Prostate gland (tissue), 2 donors: ENCODE data around the gene ASIC1.

Source experiments
- POLR2A ChIP-seq: fragments of 450-650 bp; IDR thresholded peaks from one replicate; pipeline ENCODE4 v1.6.1; 2016; ENCODE audit warnings: antibody characterized with exemption, mild to moderate bottlenecking
- POLR2AphosphoS5 ChIP-seq: sonication (generic); formaldehyde crosslinking; IDR thresholded peaks from one replicate; pipeline ENCODE4 v1.6.1; 2017; ENCODE audit warnings: antibody characterized with exemption
- TF ChIP-seq, protein P1 (sequence below), 4 experiments: fragments of 200-600 bp in 2 of 4; fragments of 450-650 bp in 2 of 4; sonication (generic) in 2 of 4; IDR thresholded peaks; 1 replicate in 3 of 4; 2 replicates in 1 of 4; pipeline ENCODE4 v1.5.1; 2016 to 2019; ENCODE audit warnings: antibody characterized with exemption in 4 of 4, mild to moderate bottlenecking in 2 of 4, moderate library complexity in 2 of 4

- TF ChIP-seq, protein P1, sequence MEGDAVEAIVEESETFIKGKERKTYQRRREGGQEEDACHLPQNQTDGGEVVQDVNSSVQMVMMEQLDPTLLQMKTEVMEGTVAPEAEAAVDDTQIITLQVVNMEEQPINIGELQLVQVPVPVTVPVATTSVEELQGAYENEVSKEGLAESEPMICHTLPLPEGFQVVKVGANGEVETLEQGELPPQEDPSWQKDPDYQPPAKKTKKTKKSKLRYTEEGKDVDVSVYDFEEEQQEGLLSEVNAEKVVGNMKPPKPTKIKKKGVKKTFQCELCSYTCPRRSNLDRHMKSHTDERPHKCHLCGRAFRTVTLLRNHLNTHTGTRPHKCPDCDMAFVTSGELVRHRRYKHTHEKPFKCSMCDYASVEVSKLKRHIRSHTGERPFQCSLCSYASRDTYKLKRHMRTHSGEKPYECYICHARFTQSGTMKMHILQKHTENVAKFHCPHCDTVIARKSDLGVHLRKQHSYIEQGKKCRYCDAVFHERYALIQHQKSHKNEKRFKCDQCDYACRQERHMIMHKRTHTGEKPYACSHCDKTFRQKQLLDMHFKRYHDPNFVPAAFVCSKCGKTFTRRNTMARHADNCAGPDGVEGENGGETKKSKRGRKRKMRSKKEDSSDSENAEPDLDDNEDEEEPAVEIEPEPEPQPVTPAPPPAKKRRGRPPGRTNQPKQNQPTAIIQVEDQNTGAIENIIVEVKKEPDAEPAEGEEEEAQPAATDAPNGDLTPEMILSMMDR (IDR thresholded peaks at IDR 0.05): no peak
- no peak for TF ChIP-seq POLR2A
- TF ChIP-seq POLR2AphosphoS5: no peak
Observed at GRCh38 chr12:50123203-50123602, 65.8 kb downstream of the ASIC1 start.
